Uterus (tissue), 2 donors: ENCODE results near the gene SLC51B.

Experiments used
- POLR2A ChIP-seq, 2 donors: fragments of 450-650 bp; IDR thresholded peaks; one replicate each; pipeline ENCODE4 v1.6.1; 2016; ENCODE audit warnings: antibody characterized with exemption in 2 of 2, mild to moderate bottlenecking in 1 of 2, moderate library complexity in 1 of 2
- TF ChIP-seq, protein P1 (sequence below), 4 experiments: fragments of 200-600 bp in 2 of 4; fragments of 450-650 bp in 2 of 4; sonication (generic) in 2 of 4; IDR thresholded peaks; one replicate each; pipeline ENCODE4 v1.5.1; 2016 to 2019; ENCODE audit warnings: antibody characterized with exemption in 4 of 4, mild to moderate bottlenecking in 2 of 4, moderate library complexity in 1 of 4

GRCh38 chr15:65072617-65073016 lies 27.4 kb downstream of the SLC51B start:
- TF ChIP-seq, protein P1, sequence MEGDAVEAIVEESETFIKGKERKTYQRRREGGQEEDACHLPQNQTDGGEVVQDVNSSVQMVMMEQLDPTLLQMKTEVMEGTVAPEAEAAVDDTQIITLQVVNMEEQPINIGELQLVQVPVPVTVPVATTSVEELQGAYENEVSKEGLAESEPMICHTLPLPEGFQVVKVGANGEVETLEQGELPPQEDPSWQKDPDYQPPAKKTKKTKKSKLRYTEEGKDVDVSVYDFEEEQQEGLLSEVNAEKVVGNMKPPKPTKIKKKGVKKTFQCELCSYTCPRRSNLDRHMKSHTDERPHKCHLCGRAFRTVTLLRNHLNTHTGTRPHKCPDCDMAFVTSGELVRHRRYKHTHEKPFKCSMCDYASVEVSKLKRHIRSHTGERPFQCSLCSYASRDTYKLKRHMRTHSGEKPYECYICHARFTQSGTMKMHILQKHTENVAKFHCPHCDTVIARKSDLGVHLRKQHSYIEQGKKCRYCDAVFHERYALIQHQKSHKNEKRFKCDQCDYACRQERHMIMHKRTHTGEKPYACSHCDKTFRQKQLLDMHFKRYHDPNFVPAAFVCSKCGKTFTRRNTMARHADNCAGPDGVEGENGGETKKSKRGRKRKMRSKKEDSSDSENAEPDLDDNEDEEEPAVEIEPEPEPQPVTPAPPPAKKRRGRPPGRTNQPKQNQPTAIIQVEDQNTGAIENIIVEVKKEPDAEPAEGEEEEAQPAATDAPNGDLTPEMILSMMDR (IDR thresholded peaks at IDR 0.05) = no peak
- no peak for TF ChIP-seq POLR2A (IDR thresholded peaks at IDR 0.05)
